ENCODE data around the gene ATAD3A. TPM values are rescaled to one million over a fixed set of nuclear protein-coding genes. Genes with fewer than 3 reads are reported as not detected.
"Not testable (repeated sequence)": the region's sequence is repeated elsewhere in the genome, so short reads cannot be mapped to it uniquely, and the experiment has no call there.

Gene ATAD3A
- polyA plus RNA-seq, 1 donor from 2014 or later, result 30.3 TPM

- no peaks in the 10 kb centered on the region for H3K9me3 ChIP-seq (ENCODE audit: low read length)
- H3K9me2 ChIP-seq (ENCODE audit: insufficient read depth, low read length), result no peaks in the 10 kb centered on the region
- no peak overlapping the region for H3K27ac ChIP-seq (ENCODE audit: low read length)
- no peaks in the 10 kb centered on the region for H3K79me2 ChIP-seq (replicated peaks; ENCODE audit: insufficient read depth, low read length)
- no peak overlapping the region for H2AFZ ChIP-seq (ENCODE audit: low read depth, low read length)
- H3F3A ChIP-seq (ENCODE audit: insufficient read depth, low read length, poor library complexity, severe bottlenecking), result no peaks in the 10 kb centered on the region
- no peaks in the 10 kb centered on the region for H3K27me3 ChIP-seq (ENCODE audit: insufficient read depth, low read depth, low read length)
- no peak overlapping the region for H3K4me3 ChIP-seq (ENCODE audit: low read length)
- no peak for TF ChIP-seq TAF1 (IDR thresholded peaks at IDR 0.05; ENCODE audit: low read depth)
- no peak for TF ChIP-seq SMC3 (conservative IDR thresholded peaks at IDR 0.05; ENCODE audit: poor library complexity)
- TF ChIP-seq RAD21 (conservative IDR thresholded peaks at IDR 0.05), result no peak
- no peak for TF ChIP-seq CTCF (IDR thresholded peaks at IDR 0.05; ENCODE audit: poor library complexity, severe bottlenecking)
- TF ChIP-seq EZH2 (IDR thresholded peaks at IDR 0.05; ENCODE audit: borderline replicate concordance, insufficient read depth, low read length, poor library complexity, severe bottlenecking), result no peak
- TF ChIP-seq, protein P1, sequence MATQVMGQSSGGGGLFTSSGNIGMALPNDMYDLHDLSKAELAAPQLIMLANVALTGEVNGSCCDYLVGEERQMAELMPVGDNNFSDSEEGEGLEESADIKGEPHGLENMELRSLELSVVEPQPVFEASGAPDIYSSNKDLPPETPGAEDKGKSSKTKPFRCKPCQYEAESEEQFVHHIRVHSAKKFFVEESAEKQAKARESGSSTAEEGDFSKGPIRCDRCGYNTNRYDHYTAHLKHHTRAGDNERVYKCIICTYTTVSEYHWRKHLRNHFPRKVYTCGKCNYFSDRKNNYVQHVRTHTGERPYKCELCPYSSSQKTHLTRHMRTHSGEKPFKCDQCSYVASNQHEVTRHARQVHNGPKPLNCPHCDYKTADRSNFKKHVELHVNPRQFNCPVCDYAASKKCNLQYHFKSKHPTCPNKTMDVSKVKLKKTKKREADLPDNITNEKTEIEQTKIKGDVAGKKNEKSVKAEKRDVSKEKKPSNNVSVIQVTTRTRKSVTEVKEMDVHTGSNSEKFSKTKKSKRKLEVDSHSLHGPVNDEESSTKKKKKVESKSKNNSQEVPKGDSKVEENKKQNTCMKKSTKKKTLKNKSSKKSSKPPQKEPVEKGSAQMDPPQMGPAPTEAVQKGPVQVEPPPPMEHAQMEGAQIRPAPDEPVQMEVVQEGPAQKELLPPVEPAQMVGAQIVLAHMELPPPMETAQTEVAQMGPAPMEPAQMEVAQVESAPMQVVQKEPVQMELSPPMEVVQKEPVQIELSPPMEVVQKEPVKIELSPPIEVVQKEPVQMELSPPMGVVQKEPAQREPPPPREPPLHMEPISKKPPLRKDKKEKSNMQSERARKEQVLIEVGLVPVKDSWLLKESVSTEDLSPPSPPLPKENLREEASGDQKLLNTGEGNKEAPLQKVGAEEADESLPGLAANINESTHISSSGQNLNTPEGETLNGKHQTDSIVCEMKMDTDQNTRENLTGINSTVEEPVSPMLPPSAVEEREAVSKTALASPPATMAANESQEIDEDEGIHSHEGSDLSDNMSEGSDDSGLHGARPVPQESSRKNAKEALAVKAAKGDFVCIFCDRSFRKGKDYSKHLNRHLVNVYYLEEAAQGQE (IDR thresholded peaks at IDR 0.05; ENCODE audit: borderline replicate concordance), result no peak
- no peak for TF ChIP-seq POLR2AphosphoS5 (IDR thresholded peaks at IDR 0.05)
- TF ChIP-seq MXI1 (conservative IDR thresholded peaks at IDR 0.05; ENCODE audit: poor library complexity, severe bottlenecking), result no peak
- H3K9ac ChIP-seq (ENCODE audit: low read length), result no peak overlapping the region
- H3K36me3 ChIP-seq (ENCODE audit: insufficient read depth, low read length), result no peaks in the 10 kb centered on the region
- H4K20me1 ChIP-seq (ENCODE audit: insufficient read depth), result no peaks in the 10 kb centered on the region
- H3K4me2 ChIP-seq (ENCODE audit: low read length), result no peak overlapping the region
Observed at GRCh38 chr1:1517973-1518620, 6.1 kb downstream of the ATAD3A start.

DNA sequence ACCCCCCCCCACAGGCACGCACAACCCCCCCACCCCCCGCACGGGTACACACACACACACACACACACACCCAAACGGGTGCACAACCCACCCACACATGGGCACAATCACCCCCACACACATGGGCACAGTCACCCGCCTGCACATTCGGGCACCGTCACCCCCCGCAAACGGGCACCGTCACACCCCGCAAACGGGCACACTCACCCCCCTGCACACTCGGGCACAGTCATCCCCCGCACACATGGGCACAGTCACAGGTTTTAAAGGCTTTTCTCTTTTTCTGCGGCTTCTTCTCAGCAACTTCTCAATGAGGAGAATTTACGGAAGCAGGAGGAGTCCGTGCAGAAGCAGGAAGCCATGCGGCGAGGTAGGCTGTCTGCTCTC lies 6.7 kb downstream of the ATAD3A start:
- not testable (repeated sequence) for H4K20me1 ChIP-seq (ENCODE audit: insufficient read depth); H3K4me3 ChIP-seq (ENCODE audit: low read length); H3K36me3 ChIP-seq (ENCODE audit: insufficient read depth, low read length); H2AFZ ChIP-seq (ENCODE audit: low read depth, low read length); H3K4me2 ChIP-seq (ENCODE audit: low read length); H3K9me2 ChIP-seq (ENCODE audit: insufficient read depth, low read length); H3K79me2 ChIP-seq (replicated peaks; ENCODE audit: insufficient read depth, low read length); H3K9ac ChIP-seq (ENCODE audit: low read length); H3F3A ChIP-seq (ENCODE audit: insufficient read depth, low read length, poor library complexity, severe bottlenecking); H3K9me3 ChIP-seq (ENCODE audit: low read length); H3K27ac ChIP-seq (ENCODE audit: low read length); H3K27me3 ChIP-seq (ENCODE audit: insufficient read depth, low read depth, low read length)

GRCh38 chr1:1519805-1520505 lies 8.0 kb downstream of the ATAD3A start:
- H3K79me2 ChIP-seq (replicated peaks; ENCODE audit: insufficient read depth, low read length); H3F3A ChIP-seq (ENCODE audit: insufficient read depth, low read length, poor library complexity, severe bottlenecking); H2AFZ ChIP-seq (ENCODE audit: low read depth, low read length); H3K9me2 ChIP-seq (ENCODE audit: insufficient read depth, low read length); H3K27ac ChIP-seq (ENCODE audit: low read length); H3K4me3 ChIP-seq (ENCODE audit: low read length); H3K9ac ChIP-seq (ENCODE audit: low read length); H3K27me3 ChIP-seq (ENCODE audit: insufficient read depth, low read depth, low read length); H3K9me3 ChIP-seq (ENCODE audit: low read length); H3K36me3 ChIP-seq (ENCODE audit: insufficient read depth, low read length); H4K20me1 ChIP-seq (ENCODE audit: insufficient read depth); H3K4me2 ChIP-seq (ENCODE audit: low read length): not testable (repeated sequence)
